Kasumi-1 (cell line): Measurements from ENCODE around the gene AP5B1.
A peak's percentile ranks its signal among the peaks of the same experiment; 100 is the strongest.

ENCODE experiments used
- DNase-seq, 2 experiments: peaks; one replicate each; lab custom pipeline; 2025; lab: John Stamatoyannopoulos, UW

Gene AP5B1

DNA sequence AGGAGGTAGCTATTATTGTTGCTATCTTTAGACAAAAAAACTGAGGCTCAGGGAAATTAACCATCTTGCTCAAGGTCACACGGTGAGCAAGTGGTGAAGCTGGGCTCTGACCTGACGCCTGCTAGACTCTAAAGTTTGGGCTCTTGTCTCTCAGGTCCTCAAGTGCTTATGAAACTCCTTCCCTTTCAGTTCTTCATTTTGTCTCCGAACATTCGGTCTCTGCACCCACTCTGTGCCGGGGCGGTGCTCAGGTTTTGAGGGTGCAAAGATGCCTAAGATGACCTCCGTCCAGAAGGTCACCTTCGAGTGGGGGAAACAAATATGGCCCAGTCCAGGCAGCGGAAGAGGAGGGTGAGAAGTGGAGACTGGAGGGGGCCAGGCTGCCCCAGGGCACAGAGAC, 22.1 kb upstream of the AP5B1 start:
- no peak for DNase-seq

DNA sequence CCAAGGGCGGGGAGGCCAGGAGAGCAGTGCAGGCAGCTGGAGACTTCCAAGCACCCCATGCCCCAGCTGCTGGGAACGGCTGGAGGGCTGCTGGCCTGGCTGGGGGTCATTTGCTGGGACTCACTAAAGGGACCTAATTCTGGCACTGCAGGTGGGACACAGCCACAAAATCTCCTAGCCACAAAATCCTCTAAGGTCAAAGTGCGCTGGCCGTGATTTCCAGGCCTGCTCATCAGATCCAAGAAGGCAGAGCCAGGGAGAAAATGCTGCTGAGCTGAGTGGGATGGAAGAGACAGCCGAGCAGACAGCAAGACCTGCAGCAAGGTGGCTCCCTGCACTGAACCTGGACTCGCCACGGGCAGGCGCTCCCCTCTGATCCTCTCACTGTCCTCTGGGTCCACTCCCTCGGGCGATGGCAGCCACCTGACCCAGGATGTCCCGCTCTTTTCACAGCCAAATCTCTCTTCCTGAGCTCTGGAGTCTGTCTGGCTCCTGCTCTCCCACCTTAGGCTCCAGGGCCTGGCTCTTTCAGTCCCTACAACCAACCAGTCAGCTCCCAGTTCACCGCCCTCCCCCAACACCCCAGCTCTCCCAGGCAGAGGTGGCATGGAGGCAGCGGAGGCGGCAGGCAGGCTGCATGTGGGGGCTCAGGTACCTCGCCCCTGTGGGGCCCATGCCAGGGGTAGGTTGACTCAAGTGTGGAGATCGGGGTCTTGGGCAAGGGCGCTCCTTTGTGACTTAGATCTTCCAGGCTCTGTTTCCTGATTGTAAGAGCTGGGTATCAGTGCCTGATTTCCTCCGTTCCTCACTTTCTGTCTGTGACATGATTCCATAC, 20.6 kb upstream of the AP5B1 start:
- no peak for DNase-seq

DNA sequence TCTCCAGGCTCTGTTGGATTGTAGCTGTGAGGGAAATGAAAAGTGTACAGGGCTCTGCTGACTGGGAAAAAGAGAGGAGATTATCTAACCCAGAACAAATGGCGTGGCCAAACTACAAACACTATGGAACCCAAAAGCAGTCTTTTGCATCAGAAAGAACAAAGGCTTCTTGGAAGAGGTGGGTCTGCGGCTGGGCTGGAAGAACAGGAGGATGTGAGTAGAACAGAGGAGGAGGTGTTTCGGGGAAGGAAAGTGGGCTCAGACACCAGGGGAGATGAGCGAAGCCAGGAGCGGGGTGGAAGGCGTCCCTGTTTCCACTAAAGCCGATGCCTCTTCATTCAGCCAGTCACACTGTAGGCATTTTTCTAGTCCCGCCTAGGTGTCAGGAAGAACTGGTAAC, 18.1 kb upstream of the AP5B1 start:
- no peak for DNase-seq

DNA sequence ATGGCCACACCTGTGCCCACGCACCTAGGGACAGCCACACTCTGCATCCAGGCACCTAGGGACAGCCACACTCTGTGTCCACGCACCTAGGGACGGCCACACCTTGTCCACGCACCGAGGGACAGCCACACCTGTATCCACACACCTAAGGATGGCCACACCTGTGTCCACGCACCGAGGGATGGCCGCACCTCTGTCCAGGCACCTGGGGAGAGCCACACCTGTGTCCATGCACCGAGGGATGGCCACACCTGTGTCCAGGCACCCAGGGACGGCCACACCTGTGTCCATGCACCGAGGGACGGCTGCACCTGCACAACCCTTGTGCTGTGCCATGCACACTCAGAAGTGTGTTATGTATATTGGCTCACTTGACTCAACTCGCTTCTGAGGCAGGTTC, 16.9 kb upstream of the AP5B1 start:
- no peak for DNase-seq

GRCh38 chr11:65796726-65797601, 16.2 kb upstream of the AP5B1 start:
- no peak for DNase-seq

GRCh38 chr11:65794570-65795510, 14.1 kb upstream of the AP5B1 start:
- DNase-seq, result no peak

DNA sequence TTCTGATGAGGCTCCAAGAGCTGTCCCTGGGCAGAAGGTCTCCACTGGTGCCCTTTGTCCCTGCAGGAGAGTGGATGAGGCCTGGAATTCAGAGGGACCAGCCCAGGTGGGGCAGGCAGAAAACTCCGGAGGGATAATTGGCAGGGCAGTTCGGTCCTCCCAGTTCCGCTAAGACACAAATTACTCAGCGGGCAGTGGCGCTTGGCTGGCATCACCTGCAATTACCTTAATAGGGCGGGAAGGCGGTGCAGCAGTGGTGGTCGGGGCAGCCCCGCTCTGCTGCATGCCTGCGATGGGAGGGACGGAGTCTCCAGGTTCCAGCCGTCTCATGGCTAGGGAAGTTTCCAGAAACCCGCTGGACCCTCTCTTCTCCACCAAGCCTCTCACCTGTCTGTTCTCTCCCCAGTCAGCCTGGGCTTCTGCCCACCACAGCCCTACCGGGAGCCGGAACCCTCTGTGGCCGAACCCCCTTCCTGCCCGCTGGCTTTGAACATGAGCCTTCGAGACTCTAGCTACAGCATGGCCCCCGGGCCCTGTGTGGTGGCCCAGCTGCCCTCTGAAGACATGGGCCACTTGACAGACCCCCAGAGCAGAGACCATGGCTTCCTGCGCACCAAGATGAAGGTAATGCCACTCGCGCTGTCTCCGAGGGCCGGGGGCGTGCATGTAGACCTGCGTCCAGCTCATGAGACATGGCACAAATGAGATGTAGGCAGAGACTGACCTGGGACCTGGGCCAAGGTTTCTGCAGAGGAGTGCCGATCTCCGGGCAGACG, 13.0 kb upstream of the AP5B1 start:
- no peak for DNase-seq

- DNase-seq, result no peak
Observed at GRCh38 chr11:65793144-65793581, 12.4 kb upstream of the AP5B1 start.

GRCh38 chr11:65792456-65792855, 11.7 kb upstream of the AP5B1 start:
- DNase-seq, result no peak

DNA sequence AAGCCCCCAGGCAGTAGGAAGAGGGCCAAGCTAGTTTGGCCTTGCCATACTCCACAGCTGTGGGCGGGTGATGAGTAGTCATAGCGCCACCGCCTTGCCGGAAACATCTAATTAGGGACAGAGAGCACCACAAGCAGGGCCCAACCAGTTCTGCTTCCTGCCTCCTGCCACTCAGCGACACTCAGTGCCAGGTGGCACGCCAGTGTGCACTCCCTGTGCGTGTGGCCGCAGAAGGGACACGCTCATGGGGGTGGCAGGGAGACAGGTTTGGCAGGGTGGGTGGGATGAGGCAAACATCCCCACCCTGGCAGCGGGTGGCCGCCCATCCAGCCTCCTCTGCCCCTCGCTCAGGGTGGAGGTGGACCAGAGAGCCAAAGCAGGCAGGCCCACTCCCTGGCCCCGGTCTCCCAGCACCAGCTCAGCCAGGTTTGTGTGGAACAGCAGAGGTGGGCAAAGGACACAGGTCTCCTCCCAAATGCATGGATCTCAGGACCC, 11.0 kb upstream of the AP5B1 start:
- DNase-seq, result peak; percentile 68 to 71

DNA sequence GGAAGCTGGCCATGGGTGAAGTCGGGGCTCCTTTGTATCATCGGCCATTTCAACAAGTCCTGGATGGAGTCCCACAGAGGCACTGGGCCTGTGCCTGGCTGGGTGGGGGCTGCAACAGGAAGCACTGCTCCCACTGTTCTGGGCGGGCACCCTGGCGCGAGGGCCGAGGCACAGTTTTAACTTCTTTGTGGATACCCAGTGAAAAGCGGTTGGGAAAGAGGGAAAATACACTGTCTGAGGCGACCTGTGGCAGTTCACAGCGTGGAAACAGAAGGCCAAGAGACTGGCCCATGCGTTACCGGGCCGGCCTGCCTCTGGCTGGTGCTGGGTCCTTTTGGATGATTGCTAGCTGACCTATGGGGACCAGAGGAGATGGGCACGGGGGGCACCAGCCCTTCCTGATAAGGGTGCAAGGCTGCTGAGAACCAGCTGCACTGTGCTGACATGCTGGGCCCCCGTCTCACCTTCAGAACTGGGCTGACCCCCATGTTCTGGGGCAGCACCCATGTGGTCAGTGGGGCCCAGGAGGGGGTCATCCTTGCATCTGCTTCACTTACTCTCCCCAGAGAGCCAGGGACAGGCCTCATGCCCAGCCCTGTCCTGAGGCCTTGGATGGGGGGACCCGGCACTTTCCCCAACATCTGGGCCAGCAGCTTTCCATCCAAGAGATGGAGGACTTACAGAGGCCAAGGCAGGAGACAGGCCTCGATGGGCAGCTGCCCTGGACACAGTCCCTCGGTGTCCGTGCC, 10.3 kb upstream of the AP5B1 start:
- DNase-seq, result no peak

GRCh38 chr11:65790104-65790901, 9.5 kb upstream of the AP5B1 start:
- no peak for DNase-seq

DNA sequence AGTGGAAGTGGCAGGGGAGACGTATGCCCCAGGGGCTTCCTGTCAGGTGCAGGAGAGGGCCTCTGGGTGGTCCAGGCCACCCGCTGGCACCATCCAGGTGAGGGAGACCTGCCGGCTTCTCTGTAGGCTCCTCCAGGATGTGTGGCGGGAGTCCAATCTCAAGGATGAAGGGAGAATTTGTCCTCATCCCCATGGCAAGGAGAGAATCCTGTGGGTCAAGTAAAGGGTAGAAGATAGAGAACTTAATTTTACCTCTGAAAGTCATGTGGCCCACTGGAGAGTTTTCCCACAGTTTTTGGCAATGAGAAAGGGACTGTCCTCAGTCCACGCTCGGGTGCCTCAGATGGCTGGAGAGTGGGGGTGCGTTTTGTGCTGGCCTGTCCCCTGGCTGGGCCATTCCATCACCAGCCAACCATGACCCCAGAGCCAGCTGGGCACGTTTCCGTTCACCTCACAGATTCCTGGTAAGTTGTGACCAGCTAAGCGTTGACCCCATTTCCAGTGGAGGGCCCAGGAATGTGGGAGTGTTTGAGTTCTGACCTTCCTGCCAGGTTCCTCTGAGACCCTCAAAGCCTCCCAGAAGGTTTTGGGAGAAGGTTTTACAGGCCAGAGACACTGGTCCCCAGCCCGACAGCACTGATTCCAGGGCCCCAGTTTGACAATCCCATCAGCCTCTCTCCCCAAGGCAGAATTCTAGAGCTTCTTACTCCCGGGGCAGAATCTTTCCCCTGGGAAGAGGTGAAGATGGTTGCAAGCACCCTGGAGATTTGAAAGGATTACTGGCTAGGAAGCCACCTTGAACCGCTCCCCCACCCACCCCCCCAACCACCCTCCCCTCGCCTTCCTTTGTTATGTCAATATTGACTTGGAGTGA, 8.7 kb upstream of the AP5B1 start:
- no peak for DNase-seq

GRCh38 chr11:65788821-65789220, 8.0 kb upstream of the AP5B1 start:
- DNase-seq, result no peak

DNA sequence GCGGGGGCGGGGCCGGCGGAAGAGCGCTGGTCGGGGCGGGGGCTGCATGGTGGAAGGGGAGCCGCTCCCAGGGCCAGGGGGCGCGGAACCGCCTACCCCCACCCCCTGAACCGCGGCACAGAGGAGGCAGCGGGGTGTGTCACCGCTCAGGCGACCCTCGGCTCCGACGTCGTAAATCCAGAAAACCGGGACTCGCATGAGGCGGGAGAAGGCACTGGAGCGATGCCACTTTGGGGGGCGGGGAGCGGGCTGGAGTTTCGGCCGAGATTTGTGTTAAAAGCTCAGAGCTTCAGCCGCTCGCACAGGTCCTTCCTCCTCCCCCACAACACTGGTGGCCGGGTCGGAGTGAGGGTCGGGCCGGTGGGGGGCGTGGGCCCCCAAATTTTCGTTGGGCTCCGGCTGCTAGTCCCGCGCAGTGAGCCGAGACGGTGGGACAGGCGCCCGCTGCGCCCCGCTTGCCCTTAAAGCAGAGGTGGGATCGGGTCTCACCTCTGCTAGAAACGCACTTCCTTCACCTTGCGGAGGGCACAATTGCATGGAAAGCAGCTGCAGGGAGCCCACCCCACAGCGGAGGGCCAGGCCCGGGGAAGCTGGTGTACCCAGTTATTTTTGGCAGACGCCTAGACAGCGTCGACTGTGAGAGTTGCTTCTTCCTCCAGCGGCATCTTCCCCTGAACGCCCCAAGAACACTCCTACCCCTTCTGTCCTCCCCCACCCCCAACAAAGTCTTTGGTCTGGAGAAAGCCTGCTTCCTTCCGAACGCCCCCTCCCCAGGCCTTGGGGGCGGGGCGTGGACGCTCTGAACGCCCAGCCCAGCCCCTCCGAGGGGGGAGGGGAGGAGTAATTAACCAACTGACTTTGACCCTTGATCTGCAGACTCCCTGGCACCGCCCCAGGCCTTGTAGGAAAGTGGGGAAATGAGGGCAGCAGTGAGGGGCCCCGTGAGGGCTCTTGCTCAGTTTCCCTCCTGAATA, 7.2 kb upstream of the AP5B1 start:
- no peak for DNase-seq

GRCh38 chr11:65786786-65787636, 6.2 kb upstream of the AP5B1 start, which contains the start of gene OVOL1:
Gene OVOL1, plus strand, starts transcription at chr11:65787063. Its CDS starts 311 bp downstream, at chr11:65787374.
- DNase-seq, result no peak
